Effector memory CD4-positive, alpha-beta T cell (primary cell): ENCODE data around the gene TNNI3K.

Experiments used
- DNase-seq, 3 donors: peaks; one replicate each; pipeline ENCODE4 v3.0.0-alpha.2; 2020
- H3K27ac ChIP-seq: 2 replicates; pipeline ENCODE4 v1.7.0; 2013; ENCODE audit warnings: mild to moderate bottlenecking, low read length, moderate library complexity; ENCODE audit not compliant: insufficient read depth, poor library complexity, severe bottlenecking
- H3K27me3 ChIP-seq: replicated peaks from 2 replicates; pipeline ENCODE4 v1.7.0; 2013; ENCODE audit warnings: mild to moderate bottlenecking, low read length; ENCODE audit not compliant: insufficient read depth, control insufficient read depth, poor library complexity, severe bottlenecking
- H3K36me3 ChIP-seq: 2 replicates; pipeline ENCODE4 v1.7.0; 2013; ENCODE audit warnings: mild to moderate bottlenecking, low read length, moderate library complexity; ENCODE audit not compliant: control insufficient read depth, insufficient read depth
- H3K4me1 ChIP-seq: 2 replicates; pipeline ENCODE4 v1.7.0; 2013; ENCODE audit warnings: low read length, mild to moderate bottlenecking; ENCODE audit not compliant: control insufficient read depth, insufficient read depth, poor library complexity, severe bottlenecking
- H3K4me3 ChIP-seq: 2 replicates; pipeline ENCODE4 v1.7.0; 2013; ENCODE audit warnings: low read length, low read depth, mild to moderate bottlenecking; ENCODE audit not compliant: insufficient read depth, poor library complexity, severe bottlenecking
- H3K9me3 ChIP-seq: 2 replicates; pipeline ENCODE4 v1.7.0; 2013; ENCODE audit warnings: mild to moderate bottlenecking, low read length, moderate library complexity; ENCODE audit not compliant: control insufficient read depth

TNNI3K gene

DNA sequence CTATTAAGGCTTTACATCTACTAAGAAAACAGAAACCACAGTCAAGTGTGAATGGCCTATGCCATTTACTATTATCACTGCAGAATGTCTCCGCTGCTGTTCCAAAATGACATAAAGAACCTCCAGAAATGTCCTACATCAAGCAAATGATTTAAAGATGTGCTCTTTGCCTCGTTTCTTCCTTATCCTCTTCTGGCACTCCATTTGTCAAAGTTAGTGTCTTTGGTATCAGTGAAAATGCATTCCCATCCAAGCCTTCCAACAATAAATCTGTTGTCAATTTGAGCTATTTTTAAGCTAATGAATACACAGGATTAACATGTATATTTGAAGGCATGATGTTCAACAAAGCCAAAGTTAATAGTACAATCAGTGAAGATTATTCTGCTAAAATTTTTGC, 171.6 kb downstream of the TNNI3K start:
- H3K36me3 ChIP-seq = no peaks in the 10 kb centered on the region
- H3K27me3 ChIP-seq = no peaks in the 10 kb centered on the region
- no peaks in the 10 kb centered on the region for H3K9me3 ChIP-seq
- no peak overlapping the region for H3K27ac ChIP-seq
- no peaks in the 10 kb centered on the region for H3K4me1 ChIP-seq
- no peak for DNase-seq
- no peak overlapping the region for H3K4me3 ChIP-seq

DNA sequence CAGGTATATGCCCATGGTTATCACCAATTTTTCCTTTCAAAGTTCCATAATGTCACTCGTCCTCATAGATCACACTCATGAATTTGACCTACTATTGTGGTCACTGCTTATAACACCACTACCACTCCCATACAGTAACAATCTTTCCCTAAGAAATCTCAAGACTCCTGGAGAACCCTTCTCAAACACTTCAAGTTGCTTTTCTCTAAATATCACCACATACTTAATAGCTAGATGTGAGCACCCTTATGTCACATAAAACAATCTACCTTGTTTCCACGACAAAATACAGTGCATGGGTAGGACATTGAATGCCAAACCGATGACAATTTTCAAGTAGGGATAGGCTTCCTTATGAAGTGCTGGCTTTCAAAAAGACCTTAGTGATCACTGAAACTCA, 172.7 kb downstream of the TNNI3K start:
- Histone ChIP-seq H3K4me3 (no peak overlapping the region), H3K27me3 (no peaks in the 10 kb centered on the region), H3K4me1 (no peaks in the 10 kb centered on the region), H3K36me3 (no peaks in the 10 kb centered on the region), H3K9me3 (no peaks in the 10 kb centered on the region), H3K27ac (no peak overlapping the region)
- DNase-seq = no peak

DNA sequence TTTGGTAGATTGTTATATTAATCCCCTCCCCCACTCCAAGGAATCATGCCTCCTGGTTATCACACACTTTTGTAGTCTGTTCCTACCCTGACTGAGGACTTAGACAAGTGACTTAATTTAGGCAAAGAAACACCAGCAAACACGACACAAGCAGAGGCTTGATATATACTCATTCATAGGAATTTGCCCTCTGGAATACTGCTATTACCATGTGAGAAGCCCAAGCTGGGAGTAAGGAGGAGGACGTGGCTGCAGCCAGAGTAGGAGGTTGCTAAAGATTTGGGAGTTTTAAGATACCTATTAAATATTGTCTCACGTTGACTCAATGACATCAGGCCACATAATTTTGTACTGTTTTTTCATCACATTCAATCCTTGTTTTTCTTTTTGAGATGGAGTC, 177.1 kb downstream of the TNNI3K start:
- no peaks in the 10 kb centered on the region for H3K36me3 ChIP-seq
- no peak for DNase-seq
- H3K27ac ChIP-seq = no peak overlapping the region
- no peaks in the 10 kb centered on the region for H3K9me3 ChIP-seq
- no peak overlapping the region for H3K4me3 ChIP-seq
- no peaks in the 10 kb centered on the region for H3K27me3 ChIP-seq
- H3K4me1 ChIP-seq = no peaks in the 10 kb centered on the region

DNA sequence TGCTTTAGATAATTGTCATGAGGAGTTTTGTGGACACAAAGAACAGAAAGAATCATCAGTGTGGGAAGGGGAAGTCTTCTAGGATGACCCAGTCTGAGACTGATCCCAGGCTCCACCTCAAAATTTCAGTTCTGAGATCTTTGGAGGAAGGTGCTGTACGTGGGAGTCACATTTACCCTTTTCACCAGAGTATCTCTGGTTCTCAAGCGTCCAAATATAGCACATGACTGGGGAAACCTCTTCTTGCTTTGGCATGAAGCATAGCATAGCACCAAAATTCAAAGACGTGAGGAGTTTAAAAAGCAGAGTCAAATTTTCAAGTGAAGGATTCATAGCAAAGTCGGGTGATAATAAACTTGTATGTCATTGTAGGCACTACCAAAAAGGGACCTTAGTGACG, 180.7 kb downstream of the TNNI3K start:
- H3K36me3 ChIP-seq = no peaks in the 10 kb centered on the region

DNA sequence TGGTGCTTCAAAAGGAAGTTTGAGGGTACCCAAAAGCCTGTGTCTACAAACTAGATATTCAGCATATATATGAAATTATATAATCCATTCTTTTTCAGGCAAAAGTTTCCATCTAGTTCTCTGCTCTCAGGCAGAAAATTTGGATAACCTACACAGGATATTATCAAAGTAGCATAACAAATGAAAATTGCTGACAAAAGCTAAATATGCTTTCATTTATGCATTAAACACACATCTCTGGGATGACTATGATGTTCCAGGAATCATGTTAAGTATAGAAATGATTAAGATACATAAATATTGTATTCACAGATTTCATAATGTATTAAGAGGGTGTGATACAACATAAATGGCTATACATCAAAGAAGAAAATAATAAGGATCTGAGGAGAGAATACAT, 184.4 kb downstream of the TNNI3K start:
- Histone ChIP-seq H3K36me3 (no peaks in the 10 kb centered on the region), H3K4me3 (no peak overlapping the region), H3K27ac (no peak overlapping the region), H3K4me1 (no peaks in the 10 kb centered on the region), H3K9me3 (no peaks in the 10 kb centered on the region), H3K27me3 (no peaks in the 10 kb centered on the region)
- DNase-seq = no peak

More for the DNA sequence above, 180.7 kb downstream of the TNNI3K start:
- Histone ChIP-seq H3K27ac (no peak overlapping the region), H3K4me1 (no peaks in the 10 kb centered on the region), H3K4me3 (no peak overlapping the region), H3K9me3 (no peaks in the 10 kb centered on the region), H3K27me3 (no peaks in the 10 kb centered on the region)
- DNase-seq = no peak

DNA sequence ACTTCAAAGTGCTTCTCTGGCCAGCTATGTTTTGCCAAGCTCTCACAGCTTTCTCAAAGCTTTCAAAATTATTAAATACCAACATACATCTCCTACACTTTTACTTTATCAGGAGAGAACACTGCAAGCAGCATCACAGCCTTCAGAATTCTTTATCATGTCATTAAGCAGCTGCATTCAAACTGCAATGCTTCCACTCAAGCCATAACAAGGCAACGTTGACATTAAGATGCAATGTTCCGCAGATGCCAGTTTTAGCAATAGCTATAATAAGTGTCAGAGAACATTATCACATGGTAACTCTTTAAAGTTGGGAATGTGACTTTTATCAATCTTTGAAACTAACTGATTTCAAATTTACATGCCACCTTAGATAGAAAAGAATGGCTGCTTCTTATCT, 185.3 kb downstream of the TNNI3K start:
- no peak overlapping the region for H3K4me3 ChIP-seq
- no peaks in the 10 kb centered on the region for H3K4me1 ChIP-seq
- no peak for DNase-seq
- H3K27ac ChIP-seq = no peak overlapping the region
- H3K36me3 ChIP-seq = no peaks in the 10 kb centered on the region
- no peaks in the 10 kb centered on the region for H3K9me3 ChIP-seq
- H3K27me3 ChIP-seq = no peaks in the 10 kb centered on the region

DNA sequence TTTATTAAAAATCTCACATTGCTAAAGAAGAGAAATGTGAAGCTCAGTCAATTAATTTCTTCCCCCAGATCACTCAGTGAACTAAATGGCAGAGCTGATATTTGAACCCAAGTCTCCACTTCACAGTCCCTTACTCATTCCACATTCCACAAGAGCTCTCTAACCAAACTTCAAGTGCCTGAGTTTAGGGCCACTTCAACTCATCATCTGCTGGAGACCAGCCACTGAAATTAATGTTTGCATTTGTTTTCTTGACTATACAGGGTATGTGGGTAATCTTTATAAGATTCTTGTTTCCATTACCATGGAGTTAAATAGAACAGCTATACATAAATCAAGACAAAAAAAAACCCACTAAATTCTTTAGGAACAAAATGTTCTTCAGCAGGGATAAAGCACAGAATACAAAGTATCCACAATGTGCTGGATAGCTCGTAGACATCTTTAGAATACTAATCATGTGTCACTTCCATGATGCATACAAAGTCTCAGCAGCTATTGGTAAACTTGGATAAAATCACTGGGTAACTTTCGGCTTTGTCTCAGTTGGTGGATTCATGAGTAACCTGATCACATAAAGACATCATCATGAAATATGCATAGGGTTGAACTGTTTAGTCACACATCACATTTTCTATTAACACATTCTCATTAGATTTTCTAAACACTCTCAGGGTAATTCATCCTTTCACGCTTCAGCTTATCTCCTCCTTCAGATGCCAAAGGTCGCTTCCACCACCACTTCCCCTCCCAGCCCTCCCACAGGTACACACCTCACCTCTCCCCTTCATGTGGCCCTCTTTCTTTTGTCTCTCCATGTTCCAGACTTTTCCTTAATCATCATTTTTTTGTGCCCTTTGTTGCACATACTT, 187.5 kb downstream of the TNNI3K start:
- Histone ChIP-seq H3K36me3 (no peaks in the 10 kb centered on the region), H3K27me3 (no peaks in the 10 kb centered on the region), H3K9me3 (no peaks in the 10 kb centered on the region), H3K27ac (no peak overlapping the region), H3K4me1 (no peaks in the 10 kb centered on the region), H3K4me3 (no peak overlapping the region)
- DNase-seq = no peak

DNA sequence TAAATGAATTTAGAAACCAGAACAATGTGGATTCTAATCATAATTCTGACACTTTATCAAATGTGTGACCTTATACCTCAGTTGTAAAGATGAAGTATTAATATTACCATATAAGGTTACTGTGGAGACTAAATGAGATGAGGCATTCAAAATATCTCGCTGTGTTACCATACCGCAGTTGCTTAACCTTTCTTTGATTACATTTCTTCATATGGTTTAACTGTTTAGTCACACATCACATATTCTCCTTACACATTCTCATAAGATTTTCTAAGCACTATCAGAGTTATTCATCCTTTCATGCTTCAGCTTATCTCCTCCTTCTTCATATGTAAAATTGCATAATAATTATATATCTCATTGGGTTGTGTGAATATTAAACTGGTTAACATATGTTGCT, 188.3 kb downstream of the TNNI3K start:
- Histone ChIP-seq H3K4me3 (no peak overlapping the region), H3K4me1 (no peaks in the 10 kb centered on the region), H3K27me3 (no peaks in the 10 kb centered on the region), H3K27ac (no peak overlapping the region), H3K36me3 (no peaks in the 10 kb centered on the region), H3K9me3 (no peaks in the 10 kb centered on the region)
- no peak for DNase-seq

DNA sequence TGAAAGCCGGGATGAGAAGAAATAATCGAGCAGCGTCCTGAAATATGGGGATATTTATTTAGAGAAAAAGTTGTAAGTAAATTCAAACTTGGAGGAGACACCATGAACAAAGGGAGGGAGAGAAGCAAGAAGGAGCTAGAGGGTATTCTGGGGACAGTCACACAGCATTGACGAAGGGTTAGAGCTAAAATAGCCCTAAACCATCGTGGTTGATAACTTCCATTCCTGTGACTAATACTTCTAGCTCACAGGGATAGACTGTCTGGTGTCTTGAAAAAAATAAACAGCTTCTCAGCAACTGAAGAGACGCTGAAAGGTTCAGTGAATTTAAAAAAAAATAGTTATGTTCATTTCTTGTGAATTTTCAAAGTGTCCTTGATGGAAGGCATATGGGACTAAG, 190.5 kb downstream of the TNNI3K start:
- Histone ChIP-seq H3K27ac (no peak overlapping the region), H3K4me1 (no peaks in the 10 kb centered on the region), H3K36me3 (no peaks in the 10 kb centered on the region), H3K27me3 (no peaks in the 10 kb centered on the region), H3K9me3 (no peaks in the 10 kb centered on the region), H3K4me3 (no peak overlapping the region)
- DNase-seq = no peak

DNA sequence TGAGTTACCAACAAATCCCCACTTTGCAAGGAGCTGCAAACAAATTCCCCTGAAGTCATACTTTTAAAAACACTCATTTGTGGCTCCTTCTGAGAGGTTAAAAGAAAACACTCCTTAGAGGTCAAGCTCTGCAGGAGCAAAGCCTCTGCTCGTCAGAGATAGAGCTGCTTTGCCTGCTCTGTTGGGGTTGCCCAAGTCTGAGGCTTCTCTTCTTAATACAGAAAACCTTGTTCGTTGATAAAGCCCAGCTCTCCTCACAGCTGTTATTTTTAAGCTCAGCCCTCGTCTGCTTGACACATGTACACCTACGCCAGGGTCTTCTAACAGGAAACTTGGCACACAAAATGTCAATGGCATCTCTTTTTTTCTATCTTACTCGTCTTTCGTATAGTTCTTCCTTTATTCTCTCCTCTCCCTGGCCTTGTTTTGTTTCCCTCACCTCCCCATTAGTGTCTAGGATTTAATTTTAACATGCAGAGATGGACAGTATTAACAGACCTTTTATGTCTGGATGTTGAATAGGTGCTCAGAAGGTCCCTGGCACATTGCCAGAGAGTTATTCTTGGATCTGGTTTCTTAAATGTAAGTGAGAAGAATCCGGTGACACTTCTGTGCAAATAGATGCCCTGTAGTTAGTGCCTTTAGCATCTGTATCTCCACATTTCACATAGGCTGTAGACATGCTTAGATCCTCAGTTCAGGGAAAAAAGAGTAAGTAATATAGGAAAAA, 191.2 kb downstream of the TNNI3K start:
- H3K9me3 ChIP-seq = no peaks in the 10 kb centered on the region
- H3K36me3 ChIP-seq = no peaks in the 10 kb centered on the region
- H3K27me3 ChIP-seq = no peaks in the 10 kb centered on the region
- H3K4me3 ChIP-seq = no peak overlapping the region
- no peak for DNase-seq
- no peak overlapping the region for H3K27ac ChIP-seq
- no peaks in the 10 kb centered on the region for H3K4me1 ChIP-seq
